ENCODE results near the gene MYOM3.

DNA sequence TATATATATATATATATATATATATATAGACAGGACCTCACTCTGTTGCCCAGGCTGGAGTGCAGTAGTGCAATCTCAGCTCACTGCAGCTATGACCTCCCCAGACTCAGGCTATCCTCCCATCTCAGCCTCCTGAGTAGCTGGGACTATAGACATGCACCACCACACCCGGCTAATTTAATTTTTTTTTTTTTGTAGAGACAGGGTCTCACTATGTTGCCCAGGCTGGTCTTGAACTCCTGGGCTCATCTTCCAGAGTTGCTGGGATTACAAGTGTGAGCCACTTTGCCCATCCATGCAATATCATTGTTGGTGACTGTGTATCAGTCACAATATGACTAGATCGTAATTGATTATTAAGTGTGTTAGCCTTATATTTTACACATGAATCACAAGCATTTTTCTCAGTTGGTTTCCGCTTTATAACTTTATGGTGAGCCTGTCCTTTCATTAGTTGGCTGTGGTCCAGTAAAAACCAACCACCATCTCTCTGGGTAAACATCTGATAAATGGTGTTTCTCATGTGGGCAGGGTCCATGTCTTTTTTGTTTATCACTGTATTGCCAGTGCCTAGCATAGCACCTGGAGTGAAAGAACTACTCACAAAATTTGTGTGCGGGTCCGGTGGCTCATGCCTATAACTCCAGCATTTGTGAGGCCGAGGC lies 63.6 kb downstream of the MYOM3 start:
- TF ChIP-seq CTCF (IDR thresholded peaks at IDR 0.05; ENCODE audit: low read depth, low read length, poor library complexity, severe bottlenecking) (no peak), EZH2phosphoT487 (IDR thresholded peaks at IDR 0.05; ENCODE audit: borderline replicate concordance, low read length) (no peak)

Data from DOHH2 (cell line).